Neural cell (in vitro differentiated cells): ENCODE results near the gene CALY. TPM values are rescaled to one million over a fixed set of nuclear protein-coding genes. Genes with fewer than 3 reads are reported as not detected.

Experiments
- H2AFZ ChIP-seq: fragments of 200-600, 300-800 bp; sonication (generic), shearing (Covaris generic); 2 replicates; pipeline ENCODE4 v1.6.0; 2014; ENCODE audit warnings: low read depth, mild to moderate bottlenecking, antibody characterized with exemption, low read length, moderate library complexity
- H3F3A ChIP-seq: fragments of 200-600 bp; shearing (Covaris generic); 2 replicates; pipeline ENCODE4 v1.6.1; 2016; ENCODE audit warnings: mild to moderate bottlenecking, moderate library complexity, mixed read lengths, antibody characterized with exemption, low read length; ENCODE audit not compliant: insufficient read depth, poor library complexity, severe bottlenecking
- H3K27ac ChIP-seq: fragments of 200-600, 300-800 bp; sonication (generic), shearing (Covaris generic); 2 replicates; pipeline ENCODE4 v1.5.1; 2014; ENCODE audit warnings: mild to moderate bottlenecking, low read length, moderate library complexity
- H3K27me3 ChIP-seq: fragments of 300-800, 200-600 bp; sonication (generic), shearing (Covaris generic); 2 replicates; pipeline ENCODE4 v1.6.0; 2014; ENCODE audit warnings: mild to moderate bottlenecking, low read depth, low read length, moderate library complexity; ENCODE audit not compliant: insufficient read depth
- H3K36me3 ChIP-seq: fragments of 300-800, 200-600 bp; sonication (generic), shearing (Covaris generic); 2 replicates; pipeline ENCODE4 v1.5.1; 2014; ENCODE audit warnings: mild to moderate bottlenecking, antibody characterized with exemption, low read length, moderate library complexity; ENCODE audit not compliant: insufficient read depth
- H3K4me2 ChIP-seq: fragments of 300-800, 200-600 bp; sonication (generic), shearing (Covaris generic); 2 replicates; pipeline ENCODE4 v1.6.0; 2014; ENCODE audit warnings: mild to moderate bottlenecking, low read length
- H3K4me3 ChIP-seq: fragments of 300-800, 200-600 bp; sonication (generic), shearing (Covaris generic); 2 replicates; pipeline ENCODE4 v1.5.1; 2014; ENCODE audit warnings: mild to moderate bottlenecking, low read length, moderate library complexity
- H3K79me2 ChIP-seq: fragments of 200-600 bp; shearing (Covaris generic); replicated peaks from 2 replicates; pipeline ENCODE4 v1.6.0; 2014; ENCODE audit warnings: mild to moderate bottlenecking, low read length, moderate library complexity; ENCODE audit not compliant: insufficient read depth
- H3K9ac ChIP-seq: fragments of 300-800, 200-600 bp; sonication (generic), shearing (Covaris generic); 2 replicates; pipeline ENCODE4 v1.6.1; 2016; ENCODE audit warnings: mild to moderate bottlenecking, low read length, mixed read lengths
- H3K9me2 ChIP-seq: fragments of 200-600 bp; shearing (Covaris generic); 2 replicates; pipeline ENCODE4 v1.6.1; 2016; ENCODE audit warnings: mild to moderate bottlenecking, low read length, mixed read lengths; ENCODE audit not compliant: insufficient read depth
- H3K9me3 ChIP-seq: fragments of 200-600, 300-800 bp; sonication (generic), shearing (Covaris generic); 2 replicates; pipeline ENCODE4 v1.6.1; 2016; ENCODE audit warnings: mild to moderate bottlenecking, mixed run types, low read length, moderate library complexity, mixed read lengths
- H4K20me1 ChIP-seq: fragments of 200-600 bp; shearing (Covaris generic); 2 replicates; pipeline ENCODE4 v1.6.1; 2016; ENCODE audit warnings: mild to moderate bottlenecking, mixed run types; ENCODE audit not compliant: insufficient read depth
- EP300 ChIP-seq: fragments of 450-650 bp; conservative IDR thresholded peaks from 2 replicates; pipeline ENCODE4 v1.6.1; 2014; ENCODE audit warnings: antibody characterized with exemption, mild to moderate bottlenecking, moderate library complexity; ENCODE audit not compliant: poor library complexity, severe bottlenecking
- EZH2 ChIP-seq: fragments of 200-600, 300-800 bp; shearing (Covaris generic), sonication (generic); IDR thresholded peaks from 2 replicates; pipeline ENCODE4 v1.6.1; 2014; ENCODE audit warnings: antibody characterized with exemption, low read length, borderline replicate concordance, mild to moderate bottlenecking; ENCODE audit not compliant: insufficient read depth, poor library complexity, severe bottlenecking
- MXI1 ChIP-seq: fragments of 450-650 bp; conservative IDR thresholded peaks from 2 replicates; pipeline ENCODE4 v1.6.1; 2014; ENCODE audit warnings: antibody characterized with exemption, mild to moderate bottlenecking; ENCODE audit not compliant: poor library complexity, severe bottlenecking
- POLR2AphosphoS5 ChIP-seq: IDR thresholded peaks from 2 replicates; pipeline ENCODE4 v1.6.1; 2012
- RAD21 ChIP-seq: fragments of 450-650 bp; conservative IDR thresholded peaks from 2 replicates; pipeline ENCODE4 v1.6.1; 2014; ENCODE audit warnings: antibody characterized with exemption, mild to moderate bottlenecking, moderate library complexity
- REST ChIP-seq: IDR thresholded peaks from 2 replicates; pipeline ENCODE4 v1.6.1; 2012; ENCODE audit warnings: borderline replicate concordance
- SMC3 ChIP-seq: fragments of 450-650 bp; conservative IDR thresholded peaks from 2 replicates; pipeline ENCODE4 v1.6.1; 2014; ENCODE audit warnings: antibody characterized with exemption, mild to moderate bottlenecking, moderate library complexity; ENCODE audit not compliant: poor library complexity
- TAF1 ChIP-seq: IDR thresholded peaks from 2 replicates; pipeline ENCODE4 v1.6.1; 2012; ENCODE audit warnings: low read depth
- polyA plus RNA-seq: library from polyadenylated mRNA; depleted of rRNA; stranded (reverse); fragments of >200 nt; gene quantifications from 2 replicates; pipeline ENCODE4 v1.2.3, GENCODE V29; 2014
- TF ChIP-seq, protein P1 (sequence below): fragments of 450-650 bp; IDR thresholded peaks from 2 replicates; pipeline ENCODE4 v1.5.1; 2014; ENCODE audit warnings: antibody characterized with exemption, mild to moderate bottlenecking, moderate library complexity; ENCODE audit not compliant: poor library complexity, severe bottlenecking

The CALY gene
- polyA plus RNA-seq, 1 donor from 2014 or later = 3.7 TPM

DNA sequence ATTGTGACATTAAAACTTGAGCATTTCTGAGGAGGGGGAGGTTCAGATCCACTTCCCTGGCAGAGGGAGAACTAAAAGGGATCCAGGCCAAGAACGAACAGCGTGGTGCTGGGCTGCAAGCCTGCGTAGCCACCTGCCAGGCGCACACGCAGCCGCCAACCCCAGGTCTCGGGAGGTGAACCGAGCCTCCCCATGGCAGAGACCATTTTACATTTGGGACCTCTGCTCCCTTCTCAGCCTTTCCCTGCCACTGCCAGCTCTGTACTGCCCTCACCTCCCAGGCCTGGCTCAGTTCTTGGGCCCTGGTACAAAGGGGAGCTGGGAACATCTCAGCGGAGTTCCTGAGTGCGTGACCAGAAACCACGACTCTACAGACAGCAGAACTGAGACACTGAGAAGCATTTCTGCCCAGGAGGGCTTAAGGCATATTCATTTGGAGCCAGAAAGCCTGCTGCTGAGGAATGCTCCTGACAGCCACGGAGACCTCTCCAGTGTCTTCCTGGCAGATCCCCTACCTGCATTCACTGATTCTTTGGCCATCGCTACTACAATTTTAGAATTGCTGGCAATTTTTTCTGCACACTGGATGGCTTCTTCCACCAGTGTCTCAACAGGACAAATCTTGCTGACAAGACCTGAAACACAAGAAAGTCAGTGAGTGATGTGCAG, 28.9 kb upstream of the CALY start:
- H3K4me2 ChIP-seq = no peak overlapping the region
- no peaks in the 10 kb centered on the region for H3K9me2 ChIP-seq
- H3K36me3 ChIP-seq = no peaks in the 10 kb centered on the region
- TF ChIP-seq MXI1 (no peak), POLR2AphosphoS5 (no peak), SMC3 (no peak), RAD21 (no peak), TAF1 (no peak), EZH2 (no peak)
- H4K20me1 ChIP-seq = no peaks in the 10 kb centered on the region
- no peaks in the 10 kb centered on the region for H3F3A ChIP-seq
- no peaks in the 10 kb centered on the region for H3K79me2 ChIP-seq
- no peak overlapping the region for H2AFZ ChIP-seq
- no peak overlapping the region for H3K4me3 ChIP-seq
- H3K9ac ChIP-seq = no peak overlapping the region
- no peak overlapping the region for H3K27ac ChIP-seq
- peaks cover 2% of the 10 kb centered on the region for H3K9me3 ChIP-seq
- no peaks in the 10 kb centered on the region for H3K27me3 ChIP-seq

- Histone ChIP-seq H2AFZ (no peak overlapping the region), H3K79me2 (no peaks in the 10 kb centered on the region), H3F3A (no peaks in the 10 kb centered on the region), H4K20me1 (no peaks in the 10 kb centered on the region), H3K9ac (no peak overlapping the region), H3K4me3 (no peak overlapping the region), H3K4me2 (no peak overlapping the region), H3K9me3 (peaks cover 2% of the 10 kb centered on the region), H3K27ac (no peak overlapping the region), H3K27me3 (no peaks in the 10 kb centered on the region), H3K36me3 (no peaks in the 10 kb centered on the region), H3K9me2 (no peaks in the 10 kb centered on the region)
- TF ChIP-seq EP300 = no peak
- TF ChIP-seq, protein P1, sequence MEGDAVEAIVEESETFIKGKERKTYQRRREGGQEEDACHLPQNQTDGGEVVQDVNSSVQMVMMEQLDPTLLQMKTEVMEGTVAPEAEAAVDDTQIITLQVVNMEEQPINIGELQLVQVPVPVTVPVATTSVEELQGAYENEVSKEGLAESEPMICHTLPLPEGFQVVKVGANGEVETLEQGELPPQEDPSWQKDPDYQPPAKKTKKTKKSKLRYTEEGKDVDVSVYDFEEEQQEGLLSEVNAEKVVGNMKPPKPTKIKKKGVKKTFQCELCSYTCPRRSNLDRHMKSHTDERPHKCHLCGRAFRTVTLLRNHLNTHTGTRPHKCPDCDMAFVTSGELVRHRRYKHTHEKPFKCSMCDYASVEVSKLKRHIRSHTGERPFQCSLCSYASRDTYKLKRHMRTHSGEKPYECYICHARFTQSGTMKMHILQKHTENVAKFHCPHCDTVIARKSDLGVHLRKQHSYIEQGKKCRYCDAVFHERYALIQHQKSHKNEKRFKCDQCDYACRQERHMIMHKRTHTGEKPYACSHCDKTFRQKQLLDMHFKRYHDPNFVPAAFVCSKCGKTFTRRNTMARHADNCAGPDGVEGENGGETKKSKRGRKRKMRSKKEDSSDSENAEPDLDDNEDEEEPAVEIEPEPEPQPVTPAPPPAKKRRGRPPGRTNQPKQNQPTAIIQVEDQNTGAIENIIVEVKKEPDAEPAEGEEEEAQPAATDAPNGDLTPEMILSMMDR = no peak
- TF ChIP-seq RAD21 = no peak
Measured at GRCh38 chr10:133364645-133365431, 28.1 kb upstream of the CALY start.

DNA sequence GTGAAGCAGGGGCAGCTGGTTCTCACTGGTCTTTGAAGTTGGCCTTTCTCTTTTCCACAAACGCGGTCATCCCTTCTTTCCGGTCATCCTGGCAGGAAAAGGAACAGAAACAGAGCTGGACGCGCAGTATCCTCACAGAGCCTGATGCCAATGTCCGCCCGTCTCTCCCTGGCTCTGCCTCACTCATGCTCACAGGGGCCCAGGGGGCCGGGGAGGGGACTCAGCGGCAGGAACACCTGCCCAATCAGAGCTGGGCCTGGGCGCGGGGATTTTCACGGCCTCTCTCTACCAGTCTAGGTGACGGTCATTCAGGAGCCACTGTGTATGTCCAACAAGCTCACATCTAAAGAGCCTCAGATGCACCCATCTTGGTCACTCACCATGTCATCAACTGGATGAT, 26.1 kb upstream of the CALY start:
- peaks cover 2% of the 10 kb centered on the region for H3K9me3 ChIP-seq
- no peak overlapping the region for H2AFZ ChIP-seq
- no peak overlapping the region for H3K27ac ChIP-seq
- H3K4me3 ChIP-seq = no peak overlapping the region
- TF ChIP-seq SMC3 = no peak
- no peak for TF ChIP-seq RAD21
- no peak for TF ChIP-seq EP300
- TF ChIP-seq, protein P1 = no peak
- TF ChIP-seq POLR2AphosphoS5 = no peak
- no peak for TF ChIP-seq TAF1
- TF ChIP-seq MXI1 = no peak
- TF ChIP-seq EZH2 = no peak
- TF ChIP-seq REST = no peak
- H3K27me3 ChIP-seq = no peaks in the 10 kb centered on the region
- no peak overlapping the region for H3K9ac ChIP-seq
- H4K20me1 ChIP-seq = no peaks in the 10 kb centered on the region
- H3K4me2 ChIP-seq = no peak overlapping the region
- H3K9me2 ChIP-seq = no peaks in the 10 kb centered on the region
- no peaks in the 10 kb centered on the region for H3K36me3 ChIP-seq
- no peaks in the 10 kb centered on the region for H3K79me2 ChIP-seq
- H3F3A ChIP-seq = no peaks in the 10 kb centered on the region
